KMS-11 (cell line): ENCODE measurements around the gene PDE8A.

Source experiments
- H2AFZ ChIP-seq: fragments of 200-600 bp; sonication (generic); 2 replicates; pipeline ENCODE4 v1.6.1; 2016; ENCODE audit warnings: antibody characterized with exemption, mixed run types, low read depth
- H3K27ac ChIP-seq: fragments of 200-600 bp; sonication (generic); 2 replicates; pipeline ENCODE4 v1.6.1; 2016; ENCODE audit warnings: mild to moderate bottlenecking, mixed run types
- H3K27me3 ChIP-seq: fragments of 200-600 bp; sonication (generic); 2 replicates; pipeline ENCODE4 v1.6.1; 2017; ENCODE audit warnings: mild to moderate bottlenecking, low read depth, mixed run types, moderate library complexity; ENCODE audit not compliant: insufficient read depth
- H3K36me3 ChIP-seq: fragments of 200-600 bp; sonication (generic); 2 replicates; pipeline ENCODE4 v1.6.1; 2017; ENCODE audit warnings: mild to moderate bottlenecking, mixed run types; ENCODE audit not compliant: insufficient read depth
- H3K4me1 ChIP-seq: fragments of 200-600 bp; sonication (generic); 2 replicates; pipeline ENCODE4 v1.6.1; 2016; ENCODE audit warnings: mild to moderate bottlenecking, low read depth, mixed run types; ENCODE audit not compliant: poor library complexity, severe bottlenecking
- H3K4me2 ChIP-seq: fragments of 200-600 bp; sonication (generic); 2 replicates; pipeline ENCODE4 v1.7.0; 2016; ENCODE audit warnings: mild to moderate bottlenecking, mixed run types
- H3K4me3 ChIP-seq: fragments of 200-600 bp; sonication (generic); IDR thresholded peaks from 2 replicates; pipeline ENCODE4 v1.6.1; 2017; ENCODE audit warnings: low read depth, low read length, mixed read lengths; ENCODE audit not compliant: insufficient read depth
- H3K79me2 ChIP-seq: fragments of 200-600 bp; sonication (generic); 2 replicates; pipeline ENCODE4 v1.6.1; 2016; ENCODE audit warnings: low read depth, mixed run types; ENCODE audit not compliant: insufficient read depth
- H3K9ac ChIP-seq: fragments of 200-600 bp; sonication (generic); 2 replicates; pipeline ENCODE4 v1.6.1; 2016; ENCODE audit warnings: mild to moderate bottlenecking, mixed run types
- H4K20me1 ChIP-seq: fragments of 200-600 bp; sonication (generic); 2 replicates; pipeline ENCODE4 v1.6.1; 2016; ENCODE audit warnings: mild to moderate bottlenecking, mixed run types; ENCODE audit not compliant: insufficient read depth
- TF ChIP-seq, protein P1 (sequence below): fragments of 200-600 bp; sonication (generic); conservative IDR thresholded peaks from 2 replicates; pipeline ENCODE4 v1.6.1; 2017; ENCODE audit warnings: low read depth, mild to moderate bottlenecking, antibody characterized with exemption, low read length, moderate library complexity, mixed read lengths

Gene PDE8A

DNA sequence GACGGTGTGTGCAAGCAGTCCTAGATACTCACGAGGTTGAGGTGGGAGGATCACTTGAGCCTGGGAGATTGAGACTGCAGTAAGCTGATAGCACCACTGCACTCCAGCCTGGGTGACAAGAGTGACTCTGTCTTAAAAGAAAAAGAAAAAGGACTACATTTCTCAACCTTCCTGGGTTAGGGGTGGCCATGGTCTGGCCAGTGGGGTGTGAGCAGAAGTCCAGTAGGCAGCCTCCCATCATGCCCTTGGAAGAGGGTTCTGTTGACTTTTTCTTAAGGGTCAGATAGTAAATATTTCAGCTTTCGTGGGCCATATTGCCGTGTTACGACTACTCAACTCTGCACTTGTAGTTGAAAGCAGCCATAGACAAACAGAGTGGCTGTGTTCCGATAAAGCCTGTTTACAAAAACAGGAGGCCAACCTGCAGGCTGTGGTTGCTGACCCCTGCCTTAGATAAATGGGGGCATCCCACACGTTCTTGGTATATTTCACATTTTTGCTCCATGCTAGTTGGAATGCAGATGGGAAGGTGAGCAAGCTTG is 31.0 kb upstream of the PDE8A start:
- Histone ChIP-seq H3K4me1 (no peaks in the 10 kb centered on the region), H3K4me2 (no peak overlapping the region)
- TF ChIP-seq, protein P1, sequence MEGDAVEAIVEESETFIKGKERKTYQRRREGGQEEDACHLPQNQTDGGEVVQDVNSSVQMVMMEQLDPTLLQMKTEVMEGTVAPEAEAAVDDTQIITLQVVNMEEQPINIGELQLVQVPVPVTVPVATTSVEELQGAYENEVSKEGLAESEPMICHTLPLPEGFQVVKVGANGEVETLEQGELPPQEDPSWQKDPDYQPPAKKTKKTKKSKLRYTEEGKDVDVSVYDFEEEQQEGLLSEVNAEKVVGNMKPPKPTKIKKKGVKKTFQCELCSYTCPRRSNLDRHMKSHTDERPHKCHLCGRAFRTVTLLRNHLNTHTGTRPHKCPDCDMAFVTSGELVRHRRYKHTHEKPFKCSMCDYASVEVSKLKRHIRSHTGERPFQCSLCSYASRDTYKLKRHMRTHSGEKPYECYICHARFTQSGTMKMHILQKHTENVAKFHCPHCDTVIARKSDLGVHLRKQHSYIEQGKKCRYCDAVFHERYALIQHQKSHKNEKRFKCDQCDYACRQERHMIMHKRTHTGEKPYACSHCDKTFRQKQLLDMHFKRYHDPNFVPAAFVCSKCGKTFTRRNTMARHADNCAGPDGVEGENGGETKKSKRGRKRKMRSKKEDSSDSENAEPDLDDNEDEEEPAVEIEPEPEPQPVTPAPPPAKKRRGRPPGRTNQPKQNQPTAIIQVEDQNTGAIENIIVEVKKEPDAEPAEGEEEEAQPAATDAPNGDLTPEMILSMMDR: no peak

DNA sequence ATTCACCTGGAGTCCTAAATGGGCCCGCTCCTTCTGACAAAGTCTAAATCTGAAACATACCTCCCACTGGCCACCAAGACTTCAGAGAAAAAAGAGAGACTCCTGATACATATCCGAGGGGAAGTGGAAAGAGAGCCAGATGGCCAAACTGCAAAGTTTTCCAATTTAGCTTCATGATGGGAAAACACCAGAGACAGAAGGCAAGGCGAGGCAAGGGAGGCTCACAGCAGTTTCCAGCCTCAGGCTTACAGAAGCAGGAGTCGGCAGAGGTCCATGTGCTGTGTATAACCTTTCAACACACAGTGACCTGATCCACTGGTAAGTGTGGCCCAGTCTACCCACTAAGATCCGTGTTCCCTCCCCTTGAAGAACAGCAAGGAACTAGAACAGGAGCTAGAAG is 29.9 kb upstream of the PDE8A start:
- Histone ChIP-seq H3K36me3 (no peaks in the 10 kb centered on the region), H4K20me1 (no peaks in the 10 kb centered on the region), H2AFZ (no peak overlapping the region), H3K79me2 (no peaks in the 10 kb centered on the region), H3K27ac (no peak overlapping the region), H3K9ac (no peak overlapping the region), H3K4me1 (no peaks in the 10 kb centered on the region), H3K27me3 (no peaks in the 10 kb centered on the region), H3K4me2 (no peak overlapping the region), H3K4me3 (no peak overlapping the region)
- TF ChIP-seq, protein P1: no peak

More for the DNA sequence above, 31.0 kb upstream of the PDE8A start:
- no peak overlapping the region for H2AFZ ChIP-seq
- no peak overlapping the region for H3K9ac ChIP-seq
- no peaks in the 10 kb centered on the region for H3K36me3 ChIP-seq
- no peak overlapping the region for H3K4me3 ChIP-seq
- H4K20me1 ChIP-seq: no peaks in the 10 kb centered on the region
- H3K79me2 ChIP-seq: no peaks in the 10 kb centered on the region
- H3K27me3 ChIP-seq: no peaks in the 10 kb centered on the region
- H3K27ac ChIP-seq: no peak overlapping the region

DNA sequence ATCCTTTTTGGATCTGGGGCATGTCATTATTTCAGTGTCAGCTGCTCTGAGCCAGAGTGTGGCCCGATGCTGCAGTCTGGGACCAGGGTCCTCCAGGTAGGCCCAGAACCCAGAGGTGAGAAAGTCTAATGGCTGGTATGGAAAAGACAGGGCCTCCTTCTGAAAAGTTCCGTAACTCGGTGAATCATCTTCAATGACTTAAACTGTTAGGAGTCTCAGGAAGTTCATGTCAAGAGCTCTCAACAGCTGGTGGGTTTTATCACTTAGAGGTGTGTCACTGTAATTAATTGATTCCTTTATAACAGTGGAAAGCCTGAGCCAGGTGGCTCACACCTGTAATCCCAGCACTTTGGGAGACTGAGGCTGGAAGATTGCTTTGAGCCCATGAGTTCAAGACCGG is 28.5 kb upstream of the PDE8A start:
- no peak overlapping the region for H3K9ac ChIP-seq
- H3K4me2 ChIP-seq: no peak overlapping the region
- no peak overlapping the region for H3K27ac ChIP-seq
- H3K4me1 ChIP-seq: no peaks in the 10 kb centered on the region
- H4K20me1 ChIP-seq: no peaks in the 10 kb centered on the region
- TF ChIP-seq, protein P1: no peak
- no peak overlapping the region for H2AFZ ChIP-seq
- no peaks in the 10 kb centered on the region for H3K27me3 ChIP-seq
- no peak overlapping the region for H3K4me3 ChIP-seq
- H3K36me3 ChIP-seq: no peaks in the 10 kb centered on the region
- no peaks in the 10 kb centered on the region for H3K79me2 ChIP-seq

DNA sequence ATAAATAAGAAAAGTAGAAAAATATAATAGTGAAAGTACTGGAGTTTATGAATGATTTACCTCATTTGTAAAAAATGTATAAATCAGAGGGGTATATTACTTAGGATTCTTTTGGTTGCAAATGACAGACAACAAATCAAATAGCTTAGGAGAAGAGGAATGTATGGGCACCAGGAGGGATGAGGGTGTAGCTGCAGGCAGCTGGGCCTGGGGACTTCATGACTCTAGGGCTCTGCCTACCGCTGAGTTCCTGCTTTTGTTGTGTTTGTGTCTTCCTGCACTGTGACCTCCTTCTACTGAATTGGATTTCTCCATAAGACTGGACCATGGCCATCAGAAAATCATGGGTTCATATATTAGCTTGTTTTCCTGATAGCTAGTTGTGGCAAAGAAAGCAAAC is 27.9 kb upstream of the PDE8A start:
- no peaks in the 10 kb centered on the region for H3K36me3 ChIP-seq
- H3K4me1 ChIP-seq: no peaks in the 10 kb centered on the region
- TF ChIP-seq, protein P1: no peak
- H3K4me2 ChIP-seq: no peak overlapping the region
- no peak overlapping the region for H3K4me3 ChIP-seq
- H3K79me2 ChIP-seq: no peaks in the 10 kb centered on the region
- H4K20me1 ChIP-seq: no peaks in the 10 kb centered on the region
- H2AFZ ChIP-seq: no peak overlapping the region
- H3K9ac ChIP-seq: no peak overlapping the region
- no peaks in the 10 kb centered on the region for H3K27me3 ChIP-seq
- no peak overlapping the region for H3K27ac ChIP-seq
